GM12878 (cell line): ENCODE data around the gene TNXB. TPM values are rescaled to one million over a fixed set of nuclear protein-coding genes. Genes with fewer than 3 reads are reported as not detected.

Source experiments
- ATAC-seq: fragments of 200-7000 bp; cut with Tn5 transposase; 3 replicates; pipeline ENCODE4 v1.9.1; 2020; ENCODE audit warnings: mild to moderate bottlenecking, moderate library complexity
- BruUV-seq: library from RNA; stranded (reverse); fragments of 400-500 nt; replicated peaks from 2 replicates; lab custom pipeline; 2021; lab: Mats Ljungman, UMichigan
- CTCF ChIA-PET: fragments of 300-600 bp; sonication (Branson Sonifier 250); formaldehyde crosslinking; extraction: SDS; loops from one replicate; lab custom pipeline; 2021; ENCODE audit warnings: inconsistent platforms; lab: Yijun Ruan, JAX
- POLR2A ChIA-PET: fragments of 350-600 bp; formaldehyde crosslinking; extraction: SDS; loops from one replicate; lab custom pipeline; 2021; ENCODE audit warnings: inconsistent platforms; lab: Charles Lee
- RAD21 ChIA-PET: fragments of 300-600 bp; sonication (Branson Sonifier 250); formaldehyde crosslinking; loops from one replicate; lab custom pipeline; 2023; ENCODE audit warnings: antibody characterized with exemption; ENCODE audit not compliant: unreplicated experiment; lab: Charles Lee
- SMC1A ChIA-PET: fragments of 300-600 bp; sonication (Branson Sonifier 250); formaldehyde crosslinking; loops from one replicate; lab custom pipeline; 2023; ENCODE audit not compliant: unreplicated experiment, uncharacterized antibody; lab: Charles Lee
- DNase-seq: peaks from one replicate; pipeline ENCODE4 v3.0.0-alpha.2; 2011; ENCODE audit warnings: low read depth, low spot score
- FAIRE-seq: peaks from 3 replicates; lab custom pipeline; 2011; peaks lifted over from hg19 to GRCh38; lab: Jason Lieb, UNC
- H2AFZ ChIP-seq: 2 replicates; pipeline ENCODE4 v1.6.0; 2011; ENCODE audit warnings: low read depth, low read length, control low read depth; ENCODE audit not compliant: control insufficient read depth
- H3K27ac ChIP-seq: 2 replicates; pipeline ENCODE4 v1.5.1; 2011; ENCODE audit warnings: control low read depth; ENCODE audit not compliant: control insufficient read depth, insufficient read depth
- H3K27me3 ChIP-seq, 2 experiments: replicated peaks in 1 of 2; 2 replicates each; pipeline versions ENCODE4 v1.6.0 to v1.6.1; 2011; ENCODE audit warnings: low read length in 1 of 2; ENCODE audit not compliant: control insufficient read depth in 2 of 2, insufficient read depth in 2 of 2
- H3K36me3 ChIP-seq, 2 experiments: 2 replicates each; pipeline ENCODE4 v1.5.1; 2011; ENCODE audit warnings: low read length in 1 of 2; ENCODE audit not compliant: control insufficient read depth in 2 of 2, insufficient read depth in 2 of 2
- H3K4me1 ChIP-seq: 2 replicates; pipeline ENCODE4 v1.6.1; 2011; ENCODE audit warnings: mild to moderate bottlenecking, low read length, moderate library complexity, mixed read lengths; ENCODE audit not compliant: control insufficient read depth, insufficient read depth
- H3K4me2 ChIP-seq: 2 replicates; pipeline ENCODE4 v1.6.0; 2011; ENCODE audit warnings: control low read depth; ENCODE audit not compliant: control insufficient read depth, insufficient read depth
- H3K4me3 ChIP-seq: fragments of 200-600 bp; sonication (generic); 2 replicates; pipeline ENCODE4 v1.5.1; 2016
- H3K79me2 ChIP-seq: 2 replicates; pipeline ENCODE4 v1.6.0; 2011; ENCODE audit warnings: low read length; ENCODE audit not compliant: control insufficient read depth, insufficient read depth
- H3K9ac ChIP-seq: 2 replicates; pipeline ENCODE4 v1.8.0; 2011; ENCODE audit warnings: low read length, control low read depth, mixed read lengths; ENCODE audit not compliant: control insufficient read depth, insufficient read depth
- H3K9me3 ChIP-seq: replicated peaks from 3 replicates; pipeline ENCODE4 v1.5.1; 2011; ENCODE audit warnings: mild to moderate bottlenecking, low read length; ENCODE audit not compliant: control insufficient read depth, insufficient read depth
- H4K20me1 ChIP-seq: 2 replicates; pipeline ENCODE4 v1.6.0; 2011; ENCODE audit not compliant: control insufficient read depth, insufficient read depth
- ATF2 ChIP-seq: IDR thresholded peaks from 2 replicates; pipeline ENCODE4 v1.6.1; 2012; ENCODE audit warnings: low read length, inconsistent platforms
- IKZF2 ChIP-seq, 2 experiments: fragments of 450-650 bp; IDR thresholded peaks; 2 replicates each; pipeline ENCODE4 v1.6.1; 2017; ENCODE audit warnings: mild to moderate bottlenecking in 2 of 2, moderate library complexity in 2 of 2
- IRF4 ChIP-seq: IDR thresholded peaks from 2 replicates; pipeline ENCODE4 v1.6.1; 2011; ENCODE audit warnings: low read depth, low read length
- MAX ChIP-seq: IDR thresholded peaks from 2 replicates; pipeline ENCODE4 v1.6.1; 2012; ENCODE audit warnings: low read depth, low read length, improper control_type of control experiment
- MEF2B ChIP-seq: fragments of 450-650 bp; IDR thresholded peaks from 2 replicates; pipeline ENCODE4 v1.6.1; 2018; ENCODE audit warnings: mild to moderate bottlenecking, moderate library complexity; ENCODE audit not compliant: partially characterized antibody, poor library complexity, severe bottlenecking
- NKRF ChIP-seq: fragments of 450-650 bp; conservative IDR thresholded peaks from 2 replicates; pipeline ENCODE4 v1.6.1; 2017; ENCODE audit warnings: mild to moderate bottlenecking, moderate library complexity
- PAX5 ChIP-seq: IDR thresholded peaks from 2 replicates; pipeline ENCODE4 v1.6.1; 2011; ENCODE audit warnings: low read depth, low read length, borderline replicate concordance
- SRF ChIP-seq, 2 experiments: IDR thresholded peaks; 2 replicates each; pipeline ENCODE4 v1.6.1; 2011; ENCODE audit warnings: low read depth in 2 of 2, low read length in 2 of 2, mild to moderate bottlenecking in 1 of 2, moderate library complexity in 1 of 2
- WGBS: methylation state at CpG from one replicate; pipeline ENCODE4 v1.1.6; 2016; ENCODE audit warnings: low lambda C conversion rate; ENCODE audit not compliant: insufficient replicate concordance, insufficient coverage; ENCODE audit errors: missing lambda C conversion rate; 5-methylcytosine and 5-hydroxymethylcytosine counted together
- in situ Hi-C: fragments of 300-500 bp; cut with MboI; formaldehyde crosslinking; loops from 9 replicates; pipeline ENCODE4 v1.14.3; 2018; ENCODE audit warnings: mixed read lengths
- intact Hi-C: fragments of 100-400 bp; cut with micrococcal nuclease; formaldehyde crosslinking; loops from one replicate; pipeline ENCODE4 v1.14.2; 2022; ENCODE audit not compliant: unreplicated experiment
- polyA plus RNA-seq, 11 experiments: library from polyadenylated mRNA; depleted of rRNA in 4 of 11; unstranded in 6 of 11; stranded (reverse) in 5 of 11; fragments of >200 nt; fragmentation: Nextera tagmentation in 4 of 11; fragmentation: Illumina TruSeq in 1 of 11; extraction: Ambion mirVana in 4 of 11; extraction: Trizol in 1 of 11; gene quantifications; 1 replicate in 1 of 11; 2 replicates in 10 of 11; pipeline versions ENCODE4 v1.2.1 to v1.2.3, GENCODE V29; 2011 to 2016; ENCODE audit warnings: inconsistent platforms in 2 of 11, missing spikeins in 2 of 11, low read depth in 1 of 11
- total RNA-seq, 4 experiments: library from RNA; depleted of rRNA in 3 of 4; stranded (reverse); fragments of >200 nt in 3 of 4; fragmentation: Illumina TruSeq in 1 of 4; extraction: Trizol in 1 of 4; gene quantifications; 2 replicates each; pipeline versions ENCODE4 v1.2.1 to v1.2.3, GENCODE V29; 2013 to 2021

The TNXB gene
- total and polyA plus RNA-seq, 10 of the 15 experiments (the other 5 are each of a cell fraction or from before 2014, with no cell fraction given) = 0.03 to 2.5 (median 0.68) TPM; not detected in 2

GRCh38 chr6:32082478-32082877 lies 26.7 kb downstream of the TNXB start:
- ChIA-PET CTCF (interaction anchor here (0.9 kb wide), 1 partner anchor 35 kb away, joined by 3 read pairs; no protein-coding TSS in a partner anchor), POLR2A (no interaction called here), SMC1A (no interaction called here), RAD21 (no interaction called here)
- Histone ChIP-seq H3K4me2 (no peak overlapping the region), H3K9ac (no peak overlapping the region), H3K4me3 (no peak overlapping the region), H3K36me3 (no peaks in the 10 kb centered on the region), H3K4me1 (peaks cover 16% of the 10 kb centered on the region), H3K9me3 (no peaks in the 10 kb centered on the region), H4K20me1 (no peaks in the 10 kb centered on the region), H2AFZ (no peak overlapping the region), H3K27me3 (peaks cover 3 to 8% of the 10 kb centered on the region in 2 experiments; a peak in 3 of 4 replicates), H3K79me2 (no peaks in the 10 kb centered on the region), H3K27ac (no peak overlapping the region)
- no peak for FAIRE-seq
- BruUV-seq = no TSS peak
- in situ Hi-C loops = no loop called here
- no peak for DNase-seq
- ATAC-seq = no peak
- intact Hi-C loops = no loop called here
- no peak for TF ChIP-seq MAX
- no peak for TF ChIP-seq NKRF
- TF ChIP-seq SRF (IDR thresholded peaks at IDR 0.05; ENCODE audit: low read depth in 2 of 2, low read length in 2 of 2) = no peak
- no peak for TF ChIP-seq MEF2B
- no peak for TF ChIP-seq IKZF2 (IDR thresholded peaks at IDR 0.05)
- TF ChIP-seq ATF2 = no peak
- no peak for TF ChIP-seq IRF4
- no peak for TF ChIP-seq PAX5
- 2% methylated on average over 6 of the region's 6 CpGs for WGBS
